Keratinocyte (primary cell): ENCODE data around the gene EHBP1. TPM values are rescaled to one million over a fixed set of nuclear protein-coding genes. Genes with fewer than 3 reads are reported as not detected.

Experiments
- DNase-seq: peaks from one replicate; pipeline ENCODE4 v3.0.0-alpha.2; 2011; ENCODE audit warnings: low read depth, missing footprints, low spot score
- FAIRE-seq: peaks from 2 replicates; lab custom pipeline; 2011; peaks lifted over from hg19 to GRCh38; lab: Jason Lieb, UNC
- H2AFZ ChIP-seq: 2 replicates; pipeline ENCODE4 v1.6.0; 2012; ENCODE audit warnings: low read length, control low read depth, inconsistent platforms; ENCODE audit not compliant: control insufficient read depth
- H3K27ac ChIP-seq: 2 replicates; pipeline ENCODE4 v1.5.1; 2011; ENCODE audit warnings: low read length; ENCODE audit not compliant: control insufficient read depth, insufficient read depth
- H3K27me3 ChIP-seq: 3 replicates; pipeline ENCODE4 v1.6.0; 2011; ENCODE audit warnings: low read length; ENCODE audit not compliant: control insufficient read depth, insufficient read depth; ENCODE audit errors: extremely low read depth
- H3K36me3 ChIP-seq, 2 experiments: 2 replicates in 1 of 2; 3 replicates in 1 of 2; pipeline ENCODE4 v1.5.1; 2011; ENCODE audit warnings: low read length in 2 of 2, mild to moderate bottlenecking in 1 of 2; ENCODE audit not compliant: control insufficient read depth in 2 of 2, insufficient read depth in 2 of 2; ENCODE audit errors: extremely low read depth in 1 of 2
- H3K4me1 ChIP-seq: 3 replicates; pipeline ENCODE4 v1.5.1; 2011; ENCODE audit warnings: low read length; ENCODE audit not compliant: control insufficient read depth, insufficient read depth; ENCODE audit errors: extremely low read depth
- H3K4me2 ChIP-seq: 3 replicates; pipeline ENCODE4 v1.6.0; 2011; ENCODE audit warnings: low read depth, low read length; ENCODE audit not compliant: control insufficient read depth, insufficient read depth; ENCODE audit errors: extremely low read depth
- H3K4me3 ChIP-seq, 3 experiments: fragments of 200-600 bp in 1 of 3; sonication (generic) in 1 of 3; 2 replicates in 2 of 3; 3 replicates in 1 of 3; pipeline ENCODE4 v1.5.1; 2011 to 2016; ENCODE audit warnings: low read length in 3 of 3, mild to moderate bottlenecking in 3 of 3, control low read depth in 2 of 3, inconsistent platforms in 1 of 3, low read depth in 1 of 3, mixed read lengths in 1 of 3, mixed run types in 1 of 3, moderate library complexity in 1 of 3; ENCODE audit not compliant: control insufficient read depth in 2 of 3, insufficient read depth in 2 of 3; ENCODE audit errors: extremely low read depth in 1 of 3
- H3K79me2 ChIP-seq: 2 replicates; pipeline ENCODE4 v1.6.0; 2012; ENCODE audit warnings: low read length; ENCODE audit not compliant: control insufficient read depth, insufficient read depth
- H3K9ac ChIP-seq: 3 replicates; pipeline ENCODE4 v1.6.0; 2011; ENCODE audit warnings: low read length; ENCODE audit not compliant: control insufficient read depth, insufficient read depth; ENCODE audit errors: extremely low read depth
- H3K9me1 ChIP-seq: 3 replicates; pipeline ENCODE4 v1.6.0; 2011; ENCODE audit warnings: low read length; ENCODE audit not compliant: control insufficient read depth, insufficient read depth; ENCODE audit errors: extremely low read depth
- H3K9me3 ChIP-seq: 2 replicates; pipeline ENCODE4 v1.5.1; 2012; ENCODE audit warnings: low read depth, low read length; ENCODE audit not compliant: control insufficient read depth
- H4K20me1 ChIP-seq: 3 replicates; pipeline ENCODE4 v1.6.0; 2011; ENCODE audit warnings: low read length; ENCODE audit not compliant: control insufficient read depth, insufficient read depth; ENCODE audit errors: extremely low read depth
- EZH2 ChIP-seq: IDR thresholded peaks from one replicate; pipeline ENCODE4 v1.6.1; 2012; ENCODE audit warnings: inconsistent platforms, mild to moderate bottlenecking, low read length, moderate library complexity
- dilution Hi-C: fragments of 300-500 bp; cut with MboI; formaldehyde crosslinking; loops from one replicate; pipeline ENCODE4 v1.7.0; 2020; ENCODE audit warnings: low sequenced_read_pairs; ENCODE audit not compliant: extremely low pct_ligation_motif_present
- polyA plus RNA-seq, 5 experiments: library from polyadenylated mRNA; depleted of rRNA in 3 of 5; stranded (reverse) in 3 of 5; stranded (forward) in 1 of 5; unstranded in 1 of 5; fragments of >200 nt; gene quantifications; 1 replicate in 1 of 5; 2 replicates in 3 of 5; 3 replicates in 1 of 5; pipeline versions ENCODE4 v1.2.1 to v1.2.3, GENCODE V29; 2011 to 2012; ENCODE audit warnings: missing spikeins in 2 of 5, low read depth in 1 of 5, low replicate concordance in 1 of 5
- TF ChIP-seq, protein P1 (sequence below), 3 experiments: IDR thresholded peaks in 1 of 3; conservative IDR thresholded peaks in 1 of 3; optimal IDR thresholded peaks in 1 of 3; 2 replicates in 2 of 3; 3 replicates in 1 of 3; pipeline versions ENCODE3 to v1.5.1; 2011; ENCODE audit warnings: low read length in 3 of 3, mild to moderate bottlenecking in 3 of 3, moderate library complexity in 2 of 3, control low read depth in 1 of 3, inconsistent platforms in 1 of 3; ENCODE audit not compliant: insufficient read depth in 2 of 3; ENCODE audit errors: extremely low read depth in 1 of 3

Gene EHBP1
- polyA plus RNA-seq, 1 donor (not counting 4 experiments of a cell fraction or from before 2014, with no cell fraction given): 59.0 TPM

DNA sequence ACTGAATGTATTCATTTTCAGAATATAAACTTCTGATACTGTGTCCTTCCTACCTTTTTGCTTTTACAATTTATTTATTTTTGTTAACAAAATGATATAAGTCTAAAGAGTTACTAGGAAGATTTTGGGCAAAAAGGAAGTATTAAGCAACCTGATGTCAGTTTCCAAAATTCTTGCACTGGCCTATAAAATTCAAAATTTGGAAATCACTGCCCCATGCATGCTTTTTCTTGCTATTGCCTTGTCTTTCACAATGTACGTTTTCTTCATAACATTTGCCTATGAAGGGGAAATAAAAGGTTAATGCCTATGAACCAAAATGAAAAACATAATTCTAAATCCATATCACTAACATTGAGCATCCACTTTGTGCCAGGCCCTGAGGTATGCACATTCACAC, 40.1 kb upstream of the EHBP1 start:
- Histone ChIP-seq H3K9ac (no peak overlapping the region), H3K27ac (no peak overlapping the region), H3K9me3 (no peaks in the 10 kb centered on the region), H4K20me1 (no peaks in the 10 kb centered on the region), H3K9me1 (no peaks in the 10 kb centered on the region), H3K79me2 (no peaks in the 10 kb centered on the region), H3K4me1 (peaks cover 35% of the 10 kb centered on the region), H3K27me3 (no peaks in the 10 kb centered on the region), H2AFZ (no peak overlapping the region), H3K4me2 (no peak overlapping the region), H3K4me3 (no peak overlapping the region), H3K36me3 (no peaks in the 10 kb centered on the region)
- dilution Hi-C loops: no loop called here
- no peak for TF ChIP-seq EZH2
- TF ChIP-seq, protein P1, sequence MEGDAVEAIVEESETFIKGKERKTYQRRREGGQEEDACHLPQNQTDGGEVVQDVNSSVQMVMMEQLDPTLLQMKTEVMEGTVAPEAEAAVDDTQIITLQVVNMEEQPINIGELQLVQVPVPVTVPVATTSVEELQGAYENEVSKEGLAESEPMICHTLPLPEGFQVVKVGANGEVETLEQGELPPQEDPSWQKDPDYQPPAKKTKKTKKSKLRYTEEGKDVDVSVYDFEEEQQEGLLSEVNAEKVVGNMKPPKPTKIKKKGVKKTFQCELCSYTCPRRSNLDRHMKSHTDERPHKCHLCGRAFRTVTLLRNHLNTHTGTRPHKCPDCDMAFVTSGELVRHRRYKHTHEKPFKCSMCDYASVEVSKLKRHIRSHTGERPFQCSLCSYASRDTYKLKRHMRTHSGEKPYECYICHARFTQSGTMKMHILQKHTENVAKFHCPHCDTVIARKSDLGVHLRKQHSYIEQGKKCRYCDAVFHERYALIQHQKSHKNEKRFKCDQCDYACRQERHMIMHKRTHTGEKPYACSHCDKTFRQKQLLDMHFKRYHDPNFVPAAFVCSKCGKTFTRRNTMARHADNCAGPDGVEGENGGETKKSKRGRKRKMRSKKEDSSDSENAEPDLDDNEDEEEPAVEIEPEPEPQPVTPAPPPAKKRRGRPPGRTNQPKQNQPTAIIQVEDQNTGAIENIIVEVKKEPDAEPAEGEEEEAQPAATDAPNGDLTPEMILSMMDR (optimal IDR thresholded peaks at IDR 0.05 in 1 of 3, IDR thresholded peaks at IDR 0.05 in 1 of 3, conservative IDR thresholded peaks at IDR 0.05 in 1 of 3; ENCODE audit: extremely low read depth in 1 of 3, insufficient read depth in 2 of 3, low read length in 3 of 3): no peak
- FAIRE-seq (no peak), DNase-seq (no peak)

DNA sequence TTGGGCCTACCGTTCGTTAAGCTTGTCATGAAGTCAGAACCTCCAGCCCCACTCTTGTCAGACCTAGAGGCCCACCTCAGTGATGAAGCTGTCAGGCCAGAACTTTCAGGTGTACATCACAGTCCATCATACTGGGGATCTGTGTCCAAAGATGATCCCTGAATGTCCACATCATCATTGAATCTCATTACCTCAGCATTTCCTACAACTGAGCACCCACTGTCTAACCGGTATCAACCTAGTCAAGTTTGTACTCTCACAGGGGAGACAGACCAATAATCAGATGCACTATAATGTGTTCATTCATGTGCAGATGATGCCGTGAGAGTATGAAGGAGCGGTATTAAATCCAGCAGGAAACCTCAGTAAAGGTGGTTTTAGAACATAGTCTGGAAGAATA, 36.3 kb upstream of the EHBP1 start:
- DNase-seq (no peak), FAIRE-seq (peak; percentile 41)
- no peaks in the 10 kb centered on the region for H3K9me3 ChIP-seq
- H3K9me1 ChIP-seq: no peaks in the 10 kb centered on the region
- dilution Hi-C loops: no loop called here
- peaks cover 24% of the 10 kb centered on the region for H3K4me1 ChIP-seq
- no peaks in the 10 kb centered on the region for H4K20me1 ChIP-seq
- H3K36me3 ChIP-seq: no peaks in the 10 kb centered on the region
- H2AFZ ChIP-seq: no peak overlapping the region
- H3K9ac ChIP-seq: no peak overlapping the region
- no peak overlapping the region for H3K27ac ChIP-seq
- no peaks in the 10 kb centered on the region for H3K79me2 ChIP-seq
- no peak overlapping the region for H3K4me3 ChIP-seq
- no peaks in the 10 kb centered on the region for H3K27me3 ChIP-seq
- TF ChIP-seq, protein P1 (optimal IDR thresholded peaks at IDR 0.05 in 1 of 3, IDR thresholded peaks at IDR 0.05 in 1 of 3, conservative IDR thresholded peaks at IDR 0.05 in 1 of 3; ENCODE audit: extremely low read depth in 1 of 3, insufficient read depth in 2 of 3, low read length in 3 of 3): no peak
- TF ChIP-seq EZH2: no peak
- no peak overlapping the region for H3K4me2 ChIP-seq
